ENCODE results near the gene CCL20. TPM values are rescaled to one million over a fixed set of nuclear protein-coding genes. Genes with fewer than 3 reads are reported as not detected.

CCL20 gene
- total and polyA plus RNA-seq, 2 donors from 2014 or later: 2.5 to 2.7 TPM

DNA sequence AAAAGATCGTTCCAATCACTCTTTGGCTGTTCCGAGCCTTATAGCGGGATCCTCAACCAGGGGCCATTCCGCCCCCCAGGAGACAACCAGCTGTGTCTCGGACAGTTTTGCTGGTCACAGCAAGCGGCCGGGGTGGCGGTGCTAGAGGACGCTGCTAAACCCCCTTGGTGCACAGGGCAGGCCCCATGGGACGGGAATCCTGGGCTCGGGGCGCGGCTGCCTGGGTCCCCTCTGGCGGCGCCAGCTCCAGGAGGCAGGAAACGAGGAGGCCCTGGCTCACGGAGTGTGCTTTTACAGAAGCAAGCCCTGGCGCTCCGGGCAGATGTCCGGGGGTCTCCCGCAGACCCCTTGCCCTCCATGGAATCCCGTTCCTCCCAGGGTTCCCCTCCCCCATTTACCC, 45.8 kb upstream of the CCL20 start:
- Histone ChIP-seq H3K9ac (ENCODE audit: low read length in 3 of 3) (no peak overlapping the region), H3K4me3 (ENCODE audit: low read length in 3 of 3) (no peak overlapping the region), H3K4me1 (ENCODE audit: control insufficient read depth in 2 of 3, insufficient read depth in 2 of 3, low read depth in 1 of 3, low read length in 3 of 3) (peaks cover 0 to 11% (median 0%) of the 10 kb centered on the region in 3 donors), H3K36me3 (ENCODE audit: control insufficient read depth in 2 of 3, insufficient read depth in 3 of 3, low read length in 3 of 3) (no peaks in the 10 kb centered on the region), H3K27ac (ENCODE audit: low read depth in 2 of 2, low read length in 2 of 2) (no peak overlapping the region), H3K9me3 (ENCODE audit: control insufficient read depth in 2 of 3, insufficient read depth in 1 of 3, low read length in 3 of 3) (no peaks in the 10 kb centered on the region), H3K27me3 (ENCODE audit: control insufficient read depth, insufficient read depth, low read length) (no peaks in the 10 kb centered on the region)
- FAIRE-seq: no peak
- no peak for DNase-seq
- TF ChIP-seq, protein P1, sequence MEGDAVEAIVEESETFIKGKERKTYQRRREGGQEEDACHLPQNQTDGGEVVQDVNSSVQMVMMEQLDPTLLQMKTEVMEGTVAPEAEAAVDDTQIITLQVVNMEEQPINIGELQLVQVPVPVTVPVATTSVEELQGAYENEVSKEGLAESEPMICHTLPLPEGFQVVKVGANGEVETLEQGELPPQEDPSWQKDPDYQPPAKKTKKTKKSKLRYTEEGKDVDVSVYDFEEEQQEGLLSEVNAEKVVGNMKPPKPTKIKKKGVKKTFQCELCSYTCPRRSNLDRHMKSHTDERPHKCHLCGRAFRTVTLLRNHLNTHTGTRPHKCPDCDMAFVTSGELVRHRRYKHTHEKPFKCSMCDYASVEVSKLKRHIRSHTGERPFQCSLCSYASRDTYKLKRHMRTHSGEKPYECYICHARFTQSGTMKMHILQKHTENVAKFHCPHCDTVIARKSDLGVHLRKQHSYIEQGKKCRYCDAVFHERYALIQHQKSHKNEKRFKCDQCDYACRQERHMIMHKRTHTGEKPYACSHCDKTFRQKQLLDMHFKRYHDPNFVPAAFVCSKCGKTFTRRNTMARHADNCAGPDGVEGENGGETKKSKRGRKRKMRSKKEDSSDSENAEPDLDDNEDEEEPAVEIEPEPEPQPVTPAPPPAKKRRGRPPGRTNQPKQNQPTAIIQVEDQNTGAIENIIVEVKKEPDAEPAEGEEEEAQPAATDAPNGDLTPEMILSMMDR (IDR thresholded peaks at IDR 0.05; ENCODE audit: borderline replicate concordance, extremely low read depth, insufficient read depth): no peak
- intact Hi-C loops (cut with DNase I): loop anchor here (10.0 kb wide), 1 partner anchor 363 kb away; no protein-coding TSS in a partner anchor

DNA sequence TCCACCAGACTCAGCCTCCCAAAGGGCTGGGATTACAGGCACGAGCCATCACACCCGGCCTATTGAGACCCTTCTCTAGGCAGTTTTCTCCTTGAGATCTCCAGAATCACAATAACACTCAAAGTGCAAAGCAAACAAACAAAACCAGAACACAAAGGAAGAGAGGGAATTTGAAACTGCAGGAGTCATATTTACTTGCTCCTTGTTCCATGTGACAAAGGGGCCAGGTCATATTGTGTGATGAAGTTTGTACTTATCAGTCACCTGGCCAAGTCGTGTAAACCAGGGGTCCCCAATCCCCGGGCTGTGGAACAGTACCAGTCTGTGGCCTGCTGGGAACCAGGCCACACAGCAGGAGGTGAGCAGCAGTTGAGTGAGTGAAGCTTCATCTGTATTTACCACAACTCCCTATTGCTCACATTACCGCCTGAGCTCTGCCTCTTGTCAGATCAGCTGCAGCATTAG, 41.4 kb upstream of the CCL20 start:
- H3K4me1 ChIP-seq (ENCODE audit: control insufficient read depth in 2 of 3, insufficient read depth in 2 of 3, low read depth in 1 of 3, low read length in 3 of 3): peaks cover 0 to 4% (median 2%) of the 10 kb centered on the region in 3 donors
- no peaks in the 10 kb centered on the region for H3K27me3 ChIP-seq (ENCODE audit: control insufficient read depth, insufficient read depth, low read length)
- no peak overlapping the region for H3K27ac ChIP-seq (ENCODE audit: low read depth in 2 of 2, low read length in 2 of 2)
- DNase-seq (no peak), FAIRE-seq (no peak)
- TF ChIP-seq, protein P1 (IDR thresholded peaks at IDR 0.05; ENCODE audit: borderline replicate concordance, extremely low read depth, insufficient read depth): no peak
- H3K9ac ChIP-seq (ENCODE audit: low read length in 3 of 3): no peak overlapping the region
- H3K4me3 ChIP-seq (ENCODE audit: low read length in 3 of 3): no peak overlapping the region
- H3K9me3 ChIP-seq (ENCODE audit: control insufficient read depth in 2 of 3, insufficient read depth in 1 of 3, low read length in 3 of 3): no peaks in the 10 kb centered on the region
- H3K36me3 ChIP-seq (ENCODE audit: control insufficient read depth in 2 of 3, insufficient read depth in 3 of 3, low read length in 3 of 3): no peaks in the 10 kb centered on the region
- intact Hi-C loops (cut with DNase I): no loop called here

DNA sequence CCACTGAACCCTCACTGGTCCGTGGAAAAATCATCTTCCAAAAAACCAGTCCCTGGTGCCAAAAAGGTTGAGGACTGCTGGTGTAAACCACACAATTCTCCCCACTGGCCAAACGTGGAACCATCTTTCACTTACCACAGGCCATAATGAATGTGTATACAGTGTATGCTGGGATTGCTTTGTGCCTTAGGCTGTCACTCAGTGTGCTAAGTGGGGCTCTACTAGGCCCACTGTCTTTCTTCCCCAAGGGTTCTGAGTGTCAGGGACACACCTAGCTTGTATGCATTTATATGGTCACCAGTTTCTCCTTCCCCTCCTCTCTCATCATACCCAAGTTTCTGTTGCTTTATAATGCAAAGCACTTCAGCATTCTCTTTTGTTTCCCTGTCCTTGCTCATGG, 40.7 kb upstream of the CCL20 start:
- FAIRE-seq (no peak), DNase-seq (no peak)
- TF ChIP-seq, protein P1 (IDR thresholded peaks at IDR 0.05; ENCODE audit: borderline replicate concordance, extremely low read depth, insufficient read depth): no peak
- Histone ChIP-seq H3K36me3 (ENCODE audit: control insufficient read depth in 2 of 3, insufficient read depth in 3 of 3, low read length in 3 of 3) (no peaks in the 10 kb centered on the region), H3K4me3 (ENCODE audit: low read length in 3 of 3) (no peak overlapping the region), H3K27me3 (ENCODE audit: control insufficient read depth, insufficient read depth, low read length) (no peaks in the 10 kb centered on the region), H3K4me1 (ENCODE audit: control insufficient read depth in 2 of 3, insufficient read depth in 2 of 3, low read depth in 1 of 3, low read length in 3 of 3) (peaks cover 0 to 4% (median 2%) of the 10 kb centered on the region in 3 donors), H3K9ac (ENCODE audit: low read length in 3 of 3) (no peak overlapping the region), H3K27ac (ENCODE audit: low read depth in 2 of 2, low read length in 2 of 2) (no peak overlapping the region), H3K9me3 (ENCODE audit: control insufficient read depth in 2 of 3, insufficient read depth in 1 of 3, low read length in 3 of 3) (no peaks in the 10 kb centered on the region)
- intact Hi-C loops (cut with DNase I): no loop called here
